ENCODE measurements around the gene BCOR. TPM values are rescaled to one million over a fixed set of nuclear protein-coding genes. Genes with fewer than 3 reads are reported as not detected.

BCOR gene
- total and polyA plus RNA-seq, 2 experiments from 2014 or later, result 9.1 to 17.6 TPM

DNA sequence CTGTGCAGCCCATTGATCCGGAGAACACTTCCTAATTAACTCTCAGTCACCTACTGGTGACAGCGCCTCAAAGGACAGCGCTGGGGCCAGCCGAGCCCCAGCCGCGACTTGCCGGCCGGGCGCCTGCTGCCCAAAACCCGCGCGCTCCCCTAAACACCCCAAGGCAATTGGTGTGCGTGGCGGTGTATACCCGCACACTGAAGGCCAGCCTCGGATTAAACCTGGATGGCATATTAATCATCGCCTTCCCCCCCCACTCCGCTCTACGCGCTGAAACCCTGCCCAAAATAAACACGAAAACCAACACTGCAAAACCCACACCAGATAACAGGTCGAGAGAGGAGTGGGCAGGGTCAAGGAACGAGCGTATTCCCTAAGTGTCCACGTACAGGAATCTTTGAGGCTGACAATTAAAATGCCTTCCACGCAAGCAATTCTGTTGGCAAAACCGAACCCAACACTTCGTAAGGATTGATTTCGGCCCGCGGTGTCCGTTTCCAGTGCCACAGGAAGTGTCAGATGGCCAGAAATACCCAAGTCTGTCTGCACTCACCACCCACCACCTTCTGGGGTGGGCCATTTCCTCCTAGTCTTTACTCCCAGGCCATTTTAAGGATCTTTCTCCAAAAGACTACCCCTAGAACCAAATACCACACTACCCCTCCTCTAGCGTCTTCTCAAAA, 2.7 kb downstream of the BCOR start:
- Histone ChIP-seq H4K20me1 (ENCODE audit: insufficient read depth) (no peaks in the 10 kb centered on the region), H3K4me3 (peak overlapping the region; percentile 79), H3K9ac (peak overlapping the region; percentile 87), H3K27ac (peak overlapping the region; percentile 70), H3K27me3 (replicated peaks; ENCODE audit: insufficient read depth) (no peaks in the 10 kb centered on the region), H3K9me2 (ENCODE audit: insufficient read depth) (no peaks in the 10 kb centered on the region), H2AFZ (no peak overlapping the region), H3K9me3 (ENCODE audit: low read depth) (no peaks in the 10 kb centered on the region), H3F3A (ENCODE audit: insufficient read depth) (peaks cover 6% of the 10 kb centered on the region; the same call in 1 of the 2 replicates), H3K4me2 (ENCODE audit: unreplicated experiment) (peak overlapping the region; percentile 85), H3K4me1 (ENCODE audit: insufficient read depth) (peaks cover 4% of the 10 kb centered on the region; the same call in 1 of the 2 replicates), H3K36me3 (ENCODE audit: low read depth) (no peaks in the 10 kb centered on the region), H3K79me2 (ENCODE audit: insufficient read depth) (peaks cover 65% of the 10 kb centered on the region)
- in situ Hi-C loops (cut with MboI), result no loop called here
- TF ChIP-seq EZH2phosphoT487 (IDR thresholded peaks at IDR 0.05; ENCODE audit: insufficient read depth, low read depth) (no peak), EZH2 (IDR thresholded peaks at IDR 0.05; ENCODE audit: insufficient read depth, poor library complexity, severe bottlenecking) (no peak)
- 2% methylated on average over 21 to 32 of the region's 33 CpGs for WGBS, 2 experiments (ENCODE audit: low coverage in 1 of 2, low lambda C conversion rate in 2 of 2, missing lambda C conversion rate in 2 of 2)
- DNase-seq, result peak; percentile 47

DNA sequence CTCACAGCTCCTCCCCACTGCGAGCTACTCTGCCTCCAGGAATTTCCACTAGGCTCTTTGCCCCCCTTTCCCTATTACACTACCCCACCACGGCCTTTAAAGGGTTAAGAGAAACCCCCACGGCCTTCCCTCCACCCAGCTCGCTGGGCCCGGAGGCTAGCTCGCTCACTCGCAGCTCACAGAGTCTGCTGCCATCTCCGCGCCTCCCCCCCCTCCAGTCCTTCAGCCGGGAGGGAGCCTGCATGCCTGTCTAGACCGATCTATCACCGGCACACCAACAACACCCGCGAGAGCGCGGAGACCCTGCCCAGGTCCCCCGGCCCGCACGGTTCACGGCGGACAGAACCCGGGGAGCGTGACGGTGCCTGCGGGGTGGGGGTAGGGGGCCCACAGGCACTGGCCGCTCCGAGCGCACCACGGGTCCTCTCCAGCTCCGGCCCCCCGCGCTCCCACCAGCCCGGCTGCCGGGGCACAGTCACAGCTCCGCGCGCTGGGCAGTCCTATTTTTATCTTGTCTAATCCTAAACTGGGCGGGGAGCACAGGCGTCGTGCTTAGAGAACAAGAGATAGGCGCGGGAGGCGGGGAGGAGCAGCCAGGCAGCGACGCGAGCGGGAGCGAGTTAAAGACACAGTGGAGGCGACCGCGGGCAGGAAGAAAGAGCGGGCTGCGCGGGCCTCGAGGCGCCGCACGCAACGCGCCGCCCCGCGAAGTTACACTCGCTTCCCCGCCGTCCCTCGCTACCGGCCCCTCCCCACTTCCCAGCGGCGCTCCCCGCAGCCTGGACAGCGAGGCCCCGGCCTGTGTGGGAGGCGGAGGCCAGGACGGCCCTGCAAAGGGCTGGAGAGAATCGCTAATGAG, 3.5 kb downstream of the BCOR start:
- in situ Hi-C loops (cut with MboI), result no loop called here
- H2AFZ ChIP-seq, result no peak overlapping the region

DNA sequence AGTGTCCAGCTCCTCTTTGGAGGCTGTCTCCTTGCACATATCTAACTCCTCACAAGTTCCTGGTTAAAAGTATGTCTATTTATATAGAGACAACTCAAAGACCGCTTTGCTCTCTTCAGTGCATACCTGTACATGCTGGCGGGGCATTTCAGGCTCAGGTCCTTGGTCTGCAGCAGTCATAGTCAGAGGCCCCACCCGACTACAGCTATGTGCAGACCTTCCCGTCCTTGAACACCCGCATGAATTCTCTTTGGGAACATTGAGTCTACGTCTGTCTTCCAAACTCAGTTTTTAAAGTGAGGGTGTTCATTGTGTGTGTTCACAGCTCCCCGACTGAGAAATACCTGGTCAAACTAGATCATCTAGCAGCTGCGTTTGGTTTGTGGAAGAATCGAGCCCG, 4.2 kb downstream of the BCOR start:
- Histone ChIP-seq H3K9me2 (ENCODE audit: insufficient read depth) (no peaks in the 10 kb centered on the region), H3K27ac (no peak overlapping the region), H2AFZ (no peak overlapping the region), H3K79me2 (ENCODE audit: insufficient read depth) (peaks cover 79% of the 10 kb centered on the region), H3K4me2 (ENCODE audit: unreplicated experiment) (peak overlapping the region; percentile 85), H4K20me1 (ENCODE audit: insufficient read depth) (no peaks in the 10 kb centered on the region), H3K36me3 (ENCODE audit: low read depth) (no peaks in the 10 kb centered on the region), H3K9me3 (ENCODE audit: low read depth) (no peaks in the 10 kb centered on the region), H3K4me3 (peak overlapping the region; percentile 79; the same call in 1 of the 2 replicates), H3K9ac (peak overlapping the region; percentile 87), H3K27me3 (replicated peaks; ENCODE audit: insufficient read depth) (no peaks in the 10 kb centered on the region), H3F3A (ENCODE audit: insufficient read depth) (no peaks in the 10 kb centered on the region), H3K4me1 (ENCODE audit: insufficient read depth) (no peaks in the 10 kb centered on the region)
- TF ChIP-seq EZH2 (IDR thresholded peaks at IDR 0.05; ENCODE audit: insufficient read depth, poor library complexity, severe bottlenecking) (no peak), EZH2phosphoT487 (IDR thresholded peaks at IDR 0.05; ENCODE audit: insufficient read depth, low read depth) (no peak)
- 72 to 75% methylated on average over 9 to 10 of the region's 10 CpGs for WGBS, 2 experiments (ENCODE audit: low coverage in 1 of 2, low lambda C conversion rate in 2 of 2, missing lambda C conversion rate in 2 of 2)
- DNase-seq, result no peak
- in situ Hi-C loops (cut with MboI), result no loop called here

More for the DNA sequence above, 3.5 kb downstream of the BCOR start:
- DNase-seq, result peak; percentile 75
- Histone ChIP-seq H3K27ac (peak overlapping the region; percentile 70), H4K20me1 (ENCODE audit: insufficient read depth) (no peaks in the 10 kb centered on the region), H3K36me3 (ENCODE audit: low read depth) (no peaks in the 10 kb centered on the region), H3K4me1 (ENCODE audit: insufficient read depth) (no peaks in the 10 kb centered on the region), H3K4me3 (peak overlapping the region; percentile 79), H3K9ac (peak overlapping the region; percentile 87), H3K9me3 (ENCODE audit: low read depth) (no peaks in the 10 kb centered on the region), H3K79me2 (ENCODE audit: insufficient read depth) (peaks cover 72% of the 10 kb centered on the region), H3K27me3 (replicated peaks; ENCODE audit: insufficient read depth) (no peaks in the 10 kb centered on the region), H3K9me2 (ENCODE audit: insufficient read depth) (no peaks in the 10 kb centered on the region), H3K4me2 (ENCODE audit: unreplicated experiment) (peak overlapping the region; percentile 85), H3F3A (ENCODE audit: insufficient read depth) (no peaks in the 10 kb centered on the region)
- TF ChIP-seq EZH2phosphoT487 (IDR thresholded peaks at IDR 0.05; ENCODE audit: insufficient read depth, low read depth) (no peak), EZH2 (IDR thresholded peaks at IDR 0.05; ENCODE audit: insufficient read depth, poor library complexity, severe bottlenecking) (no peak)
- WGBS, 2 experiments (ENCODE audit: low coverage in 1 of 2, low lambda C conversion rate in 2 of 2, missing lambda C conversion rate in 2 of 2), result 2 to 3% methylated on average over 34 to 51 of the region's 76 CpGs

DNA sequence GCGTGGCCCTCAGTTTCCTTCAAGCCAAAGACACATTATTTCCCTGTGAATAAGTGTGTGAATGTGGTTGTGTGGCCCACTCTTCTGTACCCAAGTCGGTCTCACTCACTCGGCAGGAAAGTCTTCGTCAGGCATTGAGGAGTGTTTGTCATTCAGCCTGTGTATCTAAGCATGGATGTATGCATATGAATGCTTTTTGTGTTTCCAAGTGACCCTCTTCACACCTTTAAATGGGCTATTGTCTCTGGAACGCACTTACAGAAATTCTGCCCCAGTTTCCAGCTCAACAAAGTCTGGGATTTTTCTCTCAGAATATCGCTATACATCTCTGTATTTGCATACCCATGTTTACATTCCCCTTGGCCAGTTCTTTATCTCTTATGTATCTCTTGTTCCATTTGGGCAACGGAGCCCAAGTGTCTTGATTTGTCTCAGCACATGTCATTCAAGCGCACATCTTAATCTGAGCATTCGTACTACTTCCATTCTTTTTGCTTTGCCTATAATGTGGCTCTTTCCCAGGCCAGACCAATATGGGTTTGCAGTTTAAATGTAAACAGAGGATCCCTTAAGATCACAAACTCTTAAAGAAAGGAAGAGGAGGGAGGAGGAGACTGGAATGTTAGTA, 4.8 kb downstream of the BCOR start:
- TF ChIP-seq EZH2phosphoT487 (IDR thresholded peaks at IDR 0.05; ENCODE audit: insufficient read depth, low read depth), result no peak
- no peak for TF ChIP-seq EZH2 (IDR thresholded peaks at IDR 0.05; ENCODE audit: insufficient read depth, poor library complexity, severe bottlenecking)
- H3K9ac ChIP-seq, result no peak overlapping the region
- in situ Hi-C loops (cut with MboI), result no loop called here
- no peaks in the 10 kb centered on the region for H3K4me1 ChIP-seq (ENCODE audit: insufficient read depth)
- no peaks in the 10 kb centered on the region for H3K9me3 ChIP-seq (ENCODE audit: low read depth)
- H3K36me3 ChIP-seq (ENCODE audit: low read depth), result no peaks in the 10 kb centered on the region
- no peak for DNase-seq
- no peak overlapping the region for H3K4me2 ChIP-seq (ENCODE audit: unreplicated experiment)
- no peak overlapping the region for H3K27ac ChIP-seq
- H3K27me3 ChIP-seq (replicated peaks; ENCODE audit: insufficient read depth), result no peaks in the 10 kb centered on the region
- H2AFZ ChIP-seq, result no peak overlapping the region
- H3K79me2 ChIP-seq (ENCODE audit: insufficient read depth), result peaks cover 86% of the 10 kb centered on the region
- no peak overlapping the region for H3K4me3 ChIP-seq
- H3K9me2 ChIP-seq (ENCODE audit: insufficient read depth), result no peaks in the 10 kb centered on the region
- WGBS, 2 experiments (ENCODE audit: low coverage in 1 of 2, low lambda C conversion rate in 2 of 2, missing lambda C conversion rate in 2 of 2), result 88 to 97% methylated on average over 8 to 9 of the region's 9 CpGs
- H3F3A ChIP-seq (ENCODE audit: insufficient read depth), result no peaks in the 10 kb centered on the region
- H4K20me1 ChIP-seq (ENCODE audit: insufficient read depth), result no peaks in the 10 kb centered on the region

All from GM23248 (cell line).